CD4-positive, CD25-positive, alpha-beta regulatory T cell (primary cell): ENCODE data around the gene SULT1E1. TPM values are rescaled to one million over a fixed set of nuclear protein-coding genes. Genes with fewer than 3 reads are reported as not detected.

ENCODE experiments used
- ATAC-seq, 2 donors: fragments of 150-1000 bp; cut with Tn5 transposase; one replicate each; pipeline ENCODE4 v1.10.0; 2021; ENCODE audit warnings: low read depth in 2 of 2, moderate number of reproducible peaks in 2 of 2, moderate library complexity in 1 of 2
- DNase-seq, 3 donors: peaks; one replicate each; pipeline versions ENCODE4 v3.0.0 to v3.0.0-alpha.2; 2012 to 2022; ENCODE audit warnings: mixed read lengths in 1 of 3
- H3K27ac ChIP-seq: one replicate; pipeline ENCODE4 v1.7.0; 2013; ENCODE audit warnings: mild to moderate bottlenecking, low read length; ENCODE audit not compliant: insufficient read depth, poor library complexity, severe bottlenecking
- H3K27me3 ChIP-seq: one replicate; pipeline ENCODE4 v1.7.0; 2013; ENCODE audit warnings: low read length; ENCODE audit not compliant: control insufficient read depth, insufficient read depth
- H3K36me3 ChIP-seq: one replicate; pipeline ENCODE4 v1.7.0; 2013; ENCODE audit warnings: mild to moderate bottlenecking, low read length, moderate library complexity; ENCODE audit not compliant: control insufficient read depth, insufficient read depth
- H3K4me1 ChIP-seq: 2 replicates; pipeline ENCODE4 v1.7.0; 2013; ENCODE audit warnings: mild to moderate bottlenecking, low read length; ENCODE audit not compliant: insufficient read depth, control insufficient read depth, poor library complexity, severe bottlenecking
- H3K4me3 ChIP-seq: one replicate; pipeline ENCODE4 v1.7.0; 2013; ENCODE audit warnings: low read depth, mild to moderate bottlenecking, low read length, moderate library complexity
- H3K9me3 ChIP-seq, 2 experiments: 1 replicate in 1 of 2; 2 replicates in 1 of 2; pipeline ENCODE4 v1.7.0; 2013; ENCODE audit warnings: low read length in 2 of 2, mild to moderate bottlenecking in 1 of 2, moderate library complexity in 1 of 2; ENCODE audit not compliant: control insufficient read depth in 2 of 2
- H3K27ac Mint-ChIP-seq, 3 donors: one replicate each; pipeline ENCODE4 v1.8.0; 2020 to 2022; ENCODE audit warnings: mild to moderate bottlenecking in 3 of 3, mixed read lengths in 3 of 3, moderate library complexity in 2 of 3
- H3K27me3 Mint-ChIP-seq: one replicate; pipeline ENCODE4 v1.8.0; 2022; ENCODE audit warnings: mild to moderate bottlenecking, mixed read lengths
- H3K36me3 Mint-ChIP-seq: one replicate; pipeline ENCODE4 v1.8.0; 2020; ENCODE audit warnings: mixed read lengths
- H3K4me1 Mint-ChIP-seq, 4 donors: one replicate each; pipeline ENCODE4 v1.8.0; 2020 to 2022; ENCODE audit warnings: mixed read lengths in 4 of 4, mild to moderate bottlenecking in 1 of 4
- H3K4me3 Mint-ChIP-seq, 4 donors: one replicate each; pipeline ENCODE4 v1.8.0; 2020 to 2022; ENCODE audit warnings: mild to moderate bottlenecking in 4 of 4, mixed read lengths in 4 of 4, moderate library complexity in 3 of 4
- H3K9me3 Mint-ChIP-seq, 7 donors: one replicate each; pipeline ENCODE4 v1.8.0; 2020 to 2022; ENCODE audit warnings: mixed read lengths in 7 of 7, mild to moderate bottlenecking in 3 of 7, moderate library complexity in 2 of 7
- polyA plus RNA-seq, 4 donors: library from polyadenylated mRNA; unstranded; fragments of 300-500 nt; fragmentation: Illumina TruSeq; gene quantifications; one replicate each; pipeline ENCODE4 v1.2.3, GENCODE V29; 2021
- total RNA-seq: library from RNA; stranded (reverse); gene quantifications from one replicate; pipeline ENCODE4 v1.2.3, GENCODE V29; 2022

SULT1E1 gene
- total and polyA plus RNA-seq, 5 donors from 2014 or later, result not detected

GRCh38 chr4:69881173-69881773 lies 21.3 kb upstream of the SULT1E1 start:
- H3K27ac Mint-ChIP-seq, result no peak overlapping the region
- DNase-seq (peak in 2 of 3 donors; percentile 34 to 39), ATAC-seq (peak; percentile 58 to 60)
- H3K9me3 ChIP-seq, result no peaks in the 10 kb centered on the region
- H3K27me3 Mint-ChIP-seq, result no peaks in the 10 kb centered on the region
- H3K27ac ChIP-seq, result no peak overlapping the region
- H3K4me3 ChIP-seq, result no peak overlapping the region
- no peaks in the 10 kb centered on the region for H3K36me3 Mint-ChIP-seq
- peaks cover 0 to 1% (median 0%) of the 10 kb centered on the region in 4 donors for H3K4me1 Mint-ChIP-seq
- H3K9me3 Mint-ChIP-seq, result peaks cover 0 to 3% (median 0%) of the 10 kb centered on the region in 7 donors
- no peaks in the 10 kb centered on the region for H3K27me3 ChIP-seq
- no peaks in the 10 kb centered on the region for H3K36me3 ChIP-seq
- no peak overlapping the region for H3K4me3 Mint-ChIP-seq
- no peaks in the 10 kb centered on the region for H3K4me1 ChIP-seq

DNA sequence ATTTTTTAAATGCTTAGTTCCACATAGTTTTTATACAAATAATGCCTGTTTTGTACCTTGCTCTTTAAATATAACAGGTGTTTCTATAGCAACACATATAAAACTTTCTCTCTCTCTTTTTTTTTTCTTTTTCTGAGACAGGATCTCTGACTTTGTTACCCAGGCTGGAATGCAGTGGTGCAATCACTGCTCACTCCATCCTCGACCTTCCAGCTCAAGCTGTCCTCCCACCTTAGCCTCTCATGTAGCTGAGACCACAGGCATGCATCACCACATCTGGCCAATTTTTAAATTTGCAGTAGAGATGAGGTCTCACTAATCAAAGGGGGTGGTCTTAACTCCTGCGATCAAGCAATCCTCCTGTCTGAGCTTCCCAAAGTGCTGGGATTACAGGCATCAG lies 18.3 kb upstream of the SULT1E1 start:
- no peaks in the 10 kb centered on the region for H3K9me3 Mint-ChIP-seq
- DNase-seq (no peak), ATAC-seq (no peak)
- Histone ChIP-seq H3K36me3 (no peaks in the 10 kb centered on the region), H3K4me3 (no peak overlapping the region), H3K9me3 (no peaks in the 10 kb centered on the region), H3K4me1 (no peaks in the 10 kb centered on the region), H3K27ac (no peak overlapping the region), H3K27me3 (no peaks in the 10 kb centered on the region)
- H3K27me3 Mint-ChIP-seq, result no peaks in the 10 kb centered on the region
- no peak overlapping the region for H3K4me3 Mint-ChIP-seq
- no peak overlapping the region for H3K27ac Mint-ChIP-seq
- peaks cover 0 to 1% (median 0%) of the 10 kb centered on the region in 4 donors for H3K4me1 Mint-ChIP-seq
- no peaks in the 10 kb centered on the region for H3K36me3 Mint-ChIP-seq

- Histone ChIP-seq H3K9me3 (no peaks in the 10 kb centered on the region), H3K4me1 (no peaks in the 10 kb centered on the region), H3K4me3 (no peak overlapping the region), H3K27me3 (no peaks in the 10 kb centered on the region), H3K36me3 (no peaks in the 10 kb centered on the region), H3K27ac (no peak overlapping the region)
- no peaks in the 10 kb centered on the region for H3K27me3 Mint-ChIP-seq
- no peaks in the 10 kb centered on the region for H3K36me3 Mint-ChIP-seq
- H3K4me1 Mint-ChIP-seq, result peaks cover 0 to 1% (median 0%) of the 10 kb centered on the region in 4 donors
- no peak overlapping the region for H3K4me3 Mint-ChIP-seq
- no peak overlapping the region for H3K27ac Mint-ChIP-seq
- H3K9me3 Mint-ChIP-seq, result no peaks in the 10 kb centered on the region
- DNase-seq (no peak), ATAC-seq (no peak)
Observed at GRCh38 chr4:69877453-69877852, 17.5 kb upstream of the SULT1E1 start.

GRCh38 chr4:69876071-69876470 lies 16.1 kb upstream of the SULT1E1 start:
- H3K9me3 Mint-ChIP-seq, result no peaks in the 10 kb centered on the region
- ATAC-seq (no peak), DNase-seq (no peak)
- Histone ChIP-seq H3K9me3 (no peaks in the 10 kb centered on the region), H3K27me3 (no peaks in the 10 kb centered on the region), H3K36me3 (no peaks in the 10 kb centered on the region), H3K4me3 (no peak overlapping the region), H3K27ac (no peak overlapping the region), H3K4me1 (no peaks in the 10 kb centered on the region)
- no peaks in the 10 kb centered on the region for H3K36me3 Mint-ChIP-seq
- no peaks in the 10 kb centered on the region for H3K27me3 Mint-ChIP-seq
- no peak overlapping the region for H3K27ac Mint-ChIP-seq
- H3K4me3 Mint-ChIP-seq, result no peak overlapping the region
- peaks cover 0 to 1% (median 0%) of the 10 kb centered on the region in 4 donors for H3K4me1 Mint-ChIP-seq

DNA sequence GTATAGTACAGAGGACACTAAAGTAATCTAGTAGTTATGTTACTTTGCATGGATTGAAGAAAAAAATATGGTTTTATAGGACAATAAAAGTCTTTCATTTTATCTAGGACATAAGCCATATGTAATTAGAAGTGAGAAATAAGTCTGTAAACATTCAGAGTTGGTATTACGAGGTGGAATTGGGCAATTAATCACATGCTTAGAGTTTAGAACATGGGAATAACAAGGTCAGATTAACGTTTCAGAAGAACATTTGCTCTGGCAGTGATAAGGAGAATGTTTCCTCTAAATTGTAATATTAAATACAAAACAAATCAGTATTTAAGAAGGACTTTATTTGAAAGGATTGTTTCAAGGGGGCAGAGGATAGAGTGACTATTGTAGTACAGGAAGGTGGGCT lies 15.6 kb upstream of the SULT1E1 start:
- H3K36me3 Mint-ChIP-seq, result no peaks in the 10 kb centered on the region
- Histone ChIP-seq H3K4me1 (no peaks in the 10 kb centered on the region), H3K4me3 (no peak overlapping the region), H3K9me3 (no peaks in the 10 kb centered on the region), H3K27me3 (no peaks in the 10 kb centered on the region), H3K27ac (no peak overlapping the region), H3K36me3 (no peaks in the 10 kb centered on the region)
- ATAC-seq, result no peak
- H3K9me3 Mint-ChIP-seq, result no peaks in the 10 kb centered on the region
- no peak overlapping the region for H3K27ac Mint-ChIP-seq
- DNase-seq, result no peak
- H3K27me3 Mint-ChIP-seq, result no peaks in the 10 kb centered on the region
- H3K4me1 Mint-ChIP-seq, result peaks cover 0 to under 1% (median 0%) of the 10 kb centered on the region in 4 donors
- no peak overlapping the region for H3K4me3 Mint-ChIP-seq

DNA sequence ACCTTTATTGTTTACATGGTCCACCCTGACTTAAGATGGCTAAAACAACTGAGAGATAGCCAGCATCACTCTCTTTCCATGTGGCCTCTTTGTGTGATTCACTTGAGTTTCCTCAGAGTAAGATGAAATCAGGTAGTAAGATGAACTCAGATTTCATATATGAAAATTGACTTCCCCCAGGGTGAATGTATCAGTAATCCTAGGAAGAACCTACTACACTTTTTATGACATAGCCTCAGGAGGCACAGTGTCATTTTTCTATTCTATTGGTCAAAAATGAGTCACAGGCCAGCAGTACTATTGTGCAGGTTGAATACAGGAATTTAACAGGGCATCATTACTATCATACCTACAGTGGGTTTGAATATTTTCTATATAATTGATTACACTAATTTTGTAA lies 14.6 kb upstream of the SULT1E1 start:
- Histone ChIP-seq H3K27me3 (no peaks in the 10 kb centered on the region), H3K27ac (no peak overlapping the region), H3K4me1 (no peaks in the 10 kb centered on the region), H3K4me3 (no peak overlapping the region), H3K9me3 (no peaks in the 10 kb centered on the region), H3K36me3 (no peaks in the 10 kb centered on the region)
- Mint-ChIP-seq H3K36me3 (no peaks in the 10 kb centered on the region), H3K4me1 (no peaks in the 10 kb centered on the region), H3K27me3 (no peaks in the 10 kb centered on the region), H3K27ac (no peak overlapping the region), H3K9me3 (no peaks in the 10 kb centered on the region), H3K4me3 (no peak overlapping the region)
- ATAC-seq, result no peak
- no peak for DNase-seq

- H3K27me3 Mint-ChIP-seq, result no peaks in the 10 kb centered on the region
Observed at GRCh38 chr4:69861756-69862155, 1.8 kb upstream of the SULT1E1 start.

DNA sequence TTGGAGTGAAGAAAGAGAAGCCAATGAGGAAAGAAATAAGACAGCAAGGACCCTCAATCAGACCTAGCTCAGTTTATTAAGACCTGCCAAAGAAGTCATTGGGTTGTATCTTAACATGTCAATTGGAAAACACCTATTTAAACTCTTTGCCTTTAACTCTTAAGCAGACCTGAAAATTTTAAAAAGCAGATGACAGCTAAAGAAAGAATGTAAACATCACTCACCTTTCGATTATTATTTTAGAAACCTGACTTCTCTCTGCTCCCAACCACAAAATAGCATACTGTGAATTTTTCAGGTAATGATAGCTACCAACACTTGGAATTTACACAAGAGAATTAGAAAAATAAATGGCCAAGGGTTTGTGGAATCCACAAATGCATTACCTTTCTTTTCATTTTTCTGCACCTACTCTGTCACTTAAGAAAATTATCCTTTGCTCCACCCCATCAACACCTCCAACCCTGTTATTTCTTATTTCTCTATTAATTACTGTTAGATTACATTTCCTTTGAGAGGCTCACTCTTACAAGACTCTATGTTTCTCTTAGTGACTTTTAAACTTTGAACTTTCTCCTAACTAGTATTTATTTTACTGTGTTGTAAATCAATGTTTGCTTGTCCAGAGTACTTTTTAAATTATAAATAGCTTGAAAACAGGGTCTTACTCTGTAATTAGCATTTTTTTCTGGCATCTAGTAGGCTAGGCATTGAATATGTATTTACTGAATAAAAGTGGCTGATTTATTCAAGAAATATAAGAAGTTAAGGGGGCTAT lies 765 bp upstream of the SULT1E1 start:
- no peak overlapping the region for H3K27ac Mint-ChIP-seq
- H3K4me1 Mint-ChIP-seq, result no peaks in the 10 kb centered on the region
- no peaks in the 10 kb centered on the region for H3K27me3 ChIP-seq
- no peak overlapping the region for H3K4me3 ChIP-seq
- no peak overlapping the region for H3K4me3 Mint-ChIP-seq
- H3K9me3 ChIP-seq, result no peaks in the 10 kb centered on the region
- no peak overlapping the region for H3K27ac ChIP-seq
- no peaks in the 10 kb centered on the region for H3K36me3 ChIP-seq
- no peak for ATAC-seq
- H3K27me3 Mint-ChIP-seq, result no peaks in the 10 kb centered on the region
- peaks cover 0 to 2% (median 0%) of the 10 kb centered on the region in 7 donors for H3K9me3 Mint-ChIP-seq
- H3K36me3 Mint-ChIP-seq, result no peaks in the 10 kb centered on the region
- no peak for DNase-seq
- no peaks in the 10 kb centered on the region for H3K4me1 ChIP-seq

More at GRCh38 chr4:69861756-69862155, 1.8 kb upstream of the SULT1E1 start:
- no peak for DNase-seq
- no peaks in the 10 kb centered on the region for H3K36me3 ChIP-seq
- no peak overlapping the region for H3K27ac ChIP-seq
- no peak overlapping the region for H3K4me3 ChIP-seq
- H3K9me3 ChIP-seq, result no peaks in the 10 kb centered on the region
- no peak overlapping the region for H3K27ac Mint-ChIP-seq
- ATAC-seq, result no peak
- H3K36me3 Mint-ChIP-seq, result no peaks in the 10 kb centered on the region
- H3K9me3 Mint-ChIP-seq, result peaks cover 0 to 2% (median 0%) of the 10 kb centered on the region in 7 donors
- no peak overlapping the region for H3K4me3 Mint-ChIP-seq
- no peaks in the 10 kb centered on the region for H3K27me3 ChIP-seq
- no peaks in the 10 kb centered on the region for H3K4me1 Mint-ChIP-seq
- no peaks in the 10 kb centered on the region for H3K4me1 ChIP-seq
